GM21381 (cell line): ENCODE data around the gene SLC6A12.

Experiments
- ATAC-seq: cut with Tn5 transposase; IDR thresholded peaks from one replicate; pipeline ENCODE4 v1.9.1; 2021; ENCODE audit warnings: mild to moderate bottlenecking, moderate library complexity; ENCODE audit not compliant: unreplicated experiment

Gene SLC6A12

DNA sequence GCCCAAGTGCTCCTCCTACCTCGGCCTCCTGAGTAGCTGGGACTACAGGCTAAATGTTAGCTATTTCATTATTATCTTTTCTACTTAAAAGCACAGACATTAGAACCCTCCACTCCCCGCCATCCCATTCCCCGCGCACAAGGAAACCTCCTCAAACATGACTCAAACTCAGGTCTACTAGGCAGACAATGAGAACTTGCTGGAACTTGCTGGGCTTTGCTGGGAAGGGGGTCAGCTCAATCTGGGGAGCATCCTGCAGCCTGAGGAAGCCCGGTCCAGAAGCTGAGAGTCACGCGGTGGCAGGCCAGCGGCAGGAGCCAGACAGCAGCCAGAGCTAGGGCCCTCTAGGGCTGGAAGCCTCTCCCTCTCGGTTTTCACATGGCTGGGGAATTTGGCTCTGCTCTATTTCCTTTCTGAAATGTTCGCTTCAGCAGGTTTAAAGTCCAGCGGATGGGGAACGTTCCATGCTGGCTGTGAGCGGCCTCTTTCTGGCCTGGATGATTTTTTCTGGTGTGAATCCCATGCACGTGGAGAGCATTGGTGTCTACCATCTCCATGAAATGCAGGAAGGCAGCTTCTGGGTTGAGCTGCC is 68.5 kb downstream of the SLC6A12 start:
- no peak for ATAC-seq

DNA sequence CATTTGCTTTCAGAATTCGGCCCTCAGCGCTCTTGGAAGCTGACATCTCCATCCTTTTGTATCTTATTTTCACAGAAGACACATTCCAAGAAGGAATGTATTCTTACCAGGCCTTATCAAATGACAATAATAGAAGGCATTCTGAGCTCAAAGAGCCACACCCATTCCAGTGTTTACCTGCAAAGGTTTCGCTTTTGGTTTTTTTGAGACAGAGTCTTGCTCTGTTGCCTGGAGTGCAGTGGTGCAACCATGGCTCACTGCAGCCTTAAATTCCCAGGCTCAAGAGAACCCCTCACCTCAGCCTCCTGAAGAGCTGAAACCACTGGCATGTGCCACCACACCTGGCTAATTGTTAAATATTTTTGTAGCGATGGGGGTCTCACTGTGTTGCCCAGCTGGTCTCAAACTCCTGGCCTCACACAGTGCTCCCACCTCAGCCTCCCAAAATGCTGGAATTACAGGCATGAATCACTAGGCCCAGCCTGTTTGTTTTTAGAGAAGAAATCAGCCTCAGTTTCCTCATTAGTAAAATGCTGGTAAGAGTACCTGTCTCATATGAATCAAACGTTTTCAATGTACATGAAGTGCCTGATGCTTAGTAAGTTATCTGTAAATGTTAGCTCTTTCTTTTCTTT is 69.2 kb downstream of the SLC6A12 start:
- no peak for ATAC-seq

DNA sequence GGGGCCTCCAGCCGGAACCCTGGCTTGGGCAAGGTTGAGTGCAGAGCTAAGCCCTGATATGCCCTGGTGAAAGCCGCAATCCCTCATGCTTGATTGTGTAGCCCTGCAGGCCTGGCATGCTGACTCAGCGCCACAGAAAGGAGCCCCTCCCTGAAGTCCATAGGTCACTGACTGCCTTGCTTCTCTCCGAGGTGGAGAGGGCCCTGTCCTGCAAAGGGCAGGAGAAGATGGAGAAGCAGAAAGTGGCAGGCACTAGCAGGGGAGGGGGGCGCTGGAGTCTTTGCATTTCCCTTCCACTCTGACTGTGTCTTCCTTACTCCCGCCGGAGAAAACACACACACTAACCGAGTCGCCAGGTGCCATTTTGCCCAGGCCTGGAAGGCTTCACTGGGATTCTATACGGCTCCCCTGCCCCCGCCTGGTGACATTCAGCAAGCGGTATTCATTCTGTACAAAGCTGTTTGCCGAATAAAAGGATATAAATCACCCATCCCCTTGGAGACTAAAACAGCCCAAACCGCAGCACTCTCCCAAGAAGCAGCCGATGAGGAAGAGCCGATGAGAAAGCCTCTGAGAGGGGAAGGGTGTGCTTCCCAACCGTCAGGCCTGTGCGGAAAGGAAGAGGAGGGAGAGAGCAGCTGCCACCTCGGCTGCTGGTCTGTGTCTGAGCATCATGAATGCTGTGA is 69.8 kb downstream of the SLC6A12 start:
- ATAC-seq: no peak

DNA sequence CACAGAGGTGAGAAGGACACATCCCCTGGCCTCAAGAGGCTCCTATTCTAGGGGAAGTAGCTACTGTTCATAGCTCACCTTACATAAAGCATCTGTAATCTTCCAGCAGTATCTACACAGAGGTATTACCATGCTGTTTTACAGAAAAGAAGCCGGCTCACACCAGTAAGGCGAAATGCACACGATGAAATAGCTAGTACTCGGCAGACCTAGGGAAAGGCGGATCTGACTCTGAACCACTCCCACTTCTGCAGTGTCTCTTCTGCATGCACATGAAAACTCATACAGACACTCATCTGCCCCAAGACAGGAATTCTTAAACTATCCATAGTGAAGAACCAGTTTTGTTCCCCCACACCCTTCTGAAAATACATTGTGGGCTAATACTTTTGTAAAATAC is 73.8 kb downstream of the SLC6A12 start:
- ATAC-seq: no peak
